Hematopoietic multipotent progenitor cell treated with erythropoietin and hydrocortisone succinate and interleukin-3 and kit ligand, for 6 days (in vitro differentiated cells): Measurements from ENCODE around the gene CD2BP2.
"Not testable (repeated sequence)": the region's sequence is repeated elsewhere in the genome, so short reads cannot be mapped to it uniquely, and the experiment has no call there.

Source experiments
- DNase-seq: peaks from one replicate; pipeline ENCODE4 v3.0.0-alpha.2; 2015

The CD2BP2 gene

GRCh38 chr16:30341971-30342370 lies 13.1 kb downstream of the CD2BP2 start:
- DNase-seq: not testable (repeated sequence)

DNA sequence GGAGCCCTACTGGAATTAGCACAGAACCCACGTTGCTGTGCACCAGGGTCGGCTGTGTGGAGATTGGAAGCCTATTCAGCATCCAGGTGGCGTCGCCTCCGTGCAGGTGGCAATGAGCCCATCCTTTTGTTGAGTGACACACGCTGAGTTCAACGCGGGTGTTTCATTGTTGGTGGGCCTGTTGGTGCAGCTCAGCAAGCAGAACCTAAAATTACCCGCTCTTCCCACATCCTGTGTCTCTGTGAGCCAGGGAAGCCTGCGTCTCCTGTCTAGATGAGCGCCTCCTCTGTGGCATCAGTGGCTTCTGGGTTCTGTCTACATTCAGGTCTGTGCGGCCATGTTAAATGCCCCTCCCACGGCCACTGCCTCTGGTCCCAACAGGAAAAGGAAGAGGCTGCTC lies 14.5 kb downstream of the CD2BP2 start:
- DNase-seq: no peak

DNA sequence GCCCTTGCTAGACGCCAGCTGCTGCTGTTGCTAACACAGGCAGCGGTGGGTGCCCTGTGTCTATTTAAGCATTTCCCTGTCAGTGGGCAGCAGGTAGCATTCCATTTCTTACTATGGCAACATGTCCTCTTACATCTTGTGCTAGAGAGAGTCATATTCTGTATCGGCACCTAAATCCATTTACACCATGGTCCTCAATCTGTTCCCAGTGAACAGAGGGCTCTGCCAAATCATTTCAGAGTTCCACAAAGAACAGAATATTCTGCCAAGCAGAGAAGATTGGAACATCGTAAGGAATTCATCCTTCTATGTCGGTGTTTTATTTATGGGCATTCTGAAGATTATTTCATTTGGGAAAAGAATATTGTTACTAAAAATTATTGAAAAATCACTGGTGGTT lies 16.4 kb downstream of the CD2BP2 start:
- not testable (repeated sequence) for DNase-seq

DNA sequence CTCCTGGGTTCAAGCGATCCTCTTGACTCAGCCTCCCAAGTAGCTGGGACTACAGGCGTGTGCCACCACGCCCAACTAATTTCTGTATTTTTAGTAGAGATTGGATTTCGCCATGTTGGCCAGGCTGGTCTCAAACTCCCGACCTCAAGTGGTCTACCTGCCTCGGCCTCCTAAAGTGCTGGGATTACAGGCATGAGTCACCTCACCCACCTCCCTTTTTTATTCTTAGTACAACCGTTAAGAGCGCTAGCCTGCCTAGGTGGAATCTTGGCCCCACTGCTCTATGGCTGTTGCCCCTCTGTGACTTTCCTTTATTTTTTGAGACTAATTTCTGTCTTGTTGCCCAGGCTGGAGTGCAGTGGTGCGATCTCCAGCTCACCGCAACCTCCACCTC lies 17.1 kb downstream of the CD2BP2 start:
- not testable (repeated sequence) for DNase-seq

DNA sequence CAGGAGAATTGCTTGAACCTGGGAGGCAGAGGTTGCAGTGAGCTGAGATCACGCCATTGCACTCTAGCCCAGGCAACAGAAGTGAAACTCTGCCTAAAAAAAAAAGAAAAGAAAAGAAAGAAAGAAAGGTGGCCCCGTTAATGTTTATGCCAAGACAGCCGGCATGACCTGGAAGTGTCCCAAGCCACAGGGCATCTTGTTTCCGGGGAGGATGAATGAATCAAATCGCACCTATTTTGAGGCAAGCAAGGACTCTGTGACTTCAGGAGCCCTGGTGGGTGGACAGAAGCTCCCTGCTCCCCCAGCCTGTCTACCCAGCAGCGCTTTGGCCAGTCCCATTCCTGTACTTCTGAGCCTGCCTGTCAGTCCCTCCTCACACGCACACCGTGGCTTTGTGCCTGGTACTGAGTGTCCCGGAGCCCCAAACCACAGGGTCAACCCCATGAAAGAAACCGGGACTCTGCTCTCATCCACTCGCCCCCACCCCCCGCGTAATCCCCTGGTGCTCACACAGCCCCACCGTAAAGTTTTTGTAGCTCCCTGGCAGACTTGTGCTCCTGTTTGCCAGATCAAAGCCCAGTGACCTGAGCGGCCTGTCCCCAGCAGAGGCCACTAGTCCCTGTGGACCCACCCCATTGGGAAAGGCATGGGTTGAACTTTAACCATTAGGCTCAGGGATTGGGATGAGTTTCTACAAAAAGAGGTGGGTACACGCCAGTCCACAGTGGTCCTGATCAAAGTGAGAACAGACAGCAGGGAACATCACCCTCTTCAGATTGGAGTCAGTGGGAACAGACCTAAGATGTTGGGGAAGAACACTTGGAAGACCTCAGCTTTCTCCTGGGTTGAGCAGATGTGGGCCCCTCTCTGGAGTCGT lies 19.3 kb downstream of the CD2BP2 start:
- DNase-seq: peak; percentile 47

DNA sequence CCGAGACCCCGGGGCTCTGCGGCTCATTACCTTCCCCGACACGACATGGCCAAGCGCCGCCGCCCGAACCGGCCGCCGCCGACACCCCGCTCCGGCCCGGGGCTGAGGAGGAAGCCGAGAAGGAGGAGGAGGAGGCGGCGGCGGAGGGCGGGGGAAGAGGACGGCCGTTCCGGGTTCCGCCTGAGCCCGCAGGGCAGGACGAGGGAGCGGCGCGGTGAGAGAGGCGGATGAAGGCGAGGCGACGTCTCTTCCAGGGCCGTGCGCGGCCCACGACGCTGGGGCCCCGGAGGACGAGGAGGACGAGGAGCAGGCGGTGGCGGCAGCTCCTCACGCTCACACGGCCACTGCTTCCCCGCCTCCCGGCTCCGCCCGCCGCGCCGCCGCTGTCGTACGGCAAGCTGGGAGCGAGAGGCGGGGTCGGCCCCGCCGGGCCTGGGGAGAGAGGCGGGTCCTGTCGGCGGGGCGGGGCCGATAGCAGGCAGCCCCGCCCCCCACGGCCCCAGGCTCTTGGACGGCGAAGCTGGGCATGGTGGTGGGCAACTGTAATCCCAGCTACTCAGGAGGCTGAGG lies 20.0 kb downstream of the CD2BP2 start:
- peak; percentile 82 for DNase-seq

GRCh38 chr16:30334473-30334989 lies 20.6 kb downstream of the CD2BP2 start:
- DNase-seq: peak; percentile 86

- not testable (repeated sequence) for DNase-seq
Measured at GRCh38 chr16:30324220-30324619, 30.9 kb downstream of the CD2BP2 start.

DNA sequence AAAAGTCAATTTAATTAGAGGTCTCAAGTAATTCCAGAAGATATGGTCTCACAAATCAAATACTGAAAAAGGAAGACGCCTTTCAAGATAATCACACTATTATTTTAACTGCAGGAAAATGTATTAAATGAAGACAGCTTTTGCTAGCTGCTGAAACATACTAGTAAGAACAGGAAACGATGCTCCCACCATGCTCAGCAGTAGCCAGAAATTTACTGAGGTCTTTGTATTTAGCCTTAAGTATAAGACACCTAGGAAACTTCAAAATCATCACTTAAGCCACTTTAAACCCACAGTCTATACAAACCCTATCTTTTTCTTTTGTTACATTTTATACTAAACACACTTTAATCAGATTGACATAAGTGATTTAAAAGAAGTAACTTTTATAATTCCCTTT lies 36.5 kb downstream of the CD2BP2 start:
- DNase-seq: not testable (repeated sequence)

- DNase-seq: not testable (repeated sequence)
Measured at GRCh38 chr16:30310937-30311336, 44.2 kb downstream of the CD2BP2 start.

GRCh38 chr16:30309255-30309654 lies 45.9 kb downstream of the CD2BP2 start:
- not testable (repeated sequence) for DNase-seq
